ENCODE results near the gene SLC27A2.

- TF ChIP-seq CTCF (IDR thresholded peaks at IDR 0.05) (no peak), POLR2A (IDR thresholded peaks at IDR 0.05) (no peak)
Measured at GRCh38 chr15:50187525-50187924, 5.5 kb downstream of the SLC27A2 start.
